ENCODE data around the gene SLC37A1.
A peak's percentile ranks its signal among the peaks of the same experiment; 100 is the strongest.
"Not testable (repeated sequence)": the region's sequence is repeated elsewhere in the genome, so short reads cannot be mapped to it uniquely, and the experiment has no call there.

Gene SLC37A1

DNA sequence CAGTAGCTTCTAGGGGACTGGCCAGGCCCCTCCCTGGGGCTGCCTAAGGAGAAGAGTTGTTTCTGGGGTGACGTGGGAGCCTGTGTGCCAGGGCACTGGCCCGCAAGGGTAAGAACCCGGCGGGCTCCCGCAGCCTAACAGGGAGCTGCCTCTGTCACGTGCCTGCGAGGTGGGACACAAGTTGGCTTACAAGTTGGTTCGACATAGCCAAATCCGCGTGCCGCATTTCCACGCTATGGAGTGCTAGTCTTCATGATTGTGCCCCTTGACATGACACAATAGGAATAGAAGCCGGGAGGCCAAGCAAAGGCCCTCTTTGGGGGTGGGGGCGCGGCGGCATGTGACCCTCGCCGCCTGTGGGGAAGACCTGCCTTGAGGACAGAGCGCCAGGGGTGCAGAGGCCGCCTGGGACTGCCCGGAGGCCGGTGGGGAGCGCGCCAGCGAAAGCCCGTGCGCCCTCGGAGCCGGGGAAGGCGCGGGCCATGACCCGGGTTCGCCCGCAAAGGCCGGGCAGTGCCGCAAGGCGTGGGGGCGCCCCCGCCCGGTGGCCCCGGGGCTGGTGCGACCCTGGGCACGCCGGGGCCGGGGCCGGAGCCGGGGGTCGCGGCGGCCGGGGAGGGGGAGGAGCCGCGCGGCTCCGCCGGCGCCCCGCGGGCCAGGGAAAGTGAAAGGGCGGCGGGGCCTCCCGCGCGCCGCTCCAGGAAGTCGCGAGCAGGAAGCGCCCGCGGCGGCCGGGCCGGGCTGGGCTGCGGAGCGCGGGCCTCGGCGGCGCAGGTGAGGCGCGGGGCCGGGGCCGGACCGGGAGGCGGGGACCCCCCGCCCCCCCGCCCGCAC is at the start of gene SLC37A1:
TSS of gene SLC37A1 (plus strand) at position 702 of the 834 bp plus-strand sequence. CDS start 4,603 bp downstream, outside the sequence.
- DNase-seq (ENCODE audit: low read depth, low spot score): no peak

DNA sequence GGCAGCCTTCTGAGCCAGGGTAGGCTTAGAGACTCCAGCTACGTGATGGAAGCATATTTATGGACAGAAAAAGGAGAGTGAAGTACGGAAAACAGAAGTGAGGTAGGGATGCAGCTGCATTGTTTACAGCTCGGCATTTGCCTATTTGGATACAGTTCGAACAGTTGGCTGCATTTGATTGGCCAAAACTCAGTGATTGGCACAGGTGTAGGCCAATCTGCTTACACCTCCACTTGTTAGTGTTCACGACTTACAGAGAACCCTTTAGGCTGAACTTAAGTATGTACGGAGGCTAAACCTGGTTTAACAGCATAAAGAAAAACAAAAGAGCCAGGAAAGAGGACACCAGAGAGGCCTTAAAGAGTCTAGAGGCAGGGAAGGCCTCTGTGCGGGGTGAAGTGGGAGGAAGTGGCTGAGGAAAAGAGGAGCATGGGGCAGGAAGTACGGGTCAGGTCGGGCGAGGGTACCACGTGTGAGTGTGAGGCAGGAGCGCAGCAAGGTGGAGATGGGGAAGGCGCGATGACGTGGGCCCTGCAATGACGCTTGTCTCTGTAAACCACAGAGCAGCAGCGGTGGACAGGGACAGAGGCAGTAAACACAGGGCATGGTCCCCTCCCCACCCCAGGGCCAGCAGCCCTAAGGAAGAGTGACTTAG is 49.7 kb upstream of the SLC37A1 start:
- DNase-seq (ENCODE audit: low read depth, low spot score): peak; percentile 20

DNA sequence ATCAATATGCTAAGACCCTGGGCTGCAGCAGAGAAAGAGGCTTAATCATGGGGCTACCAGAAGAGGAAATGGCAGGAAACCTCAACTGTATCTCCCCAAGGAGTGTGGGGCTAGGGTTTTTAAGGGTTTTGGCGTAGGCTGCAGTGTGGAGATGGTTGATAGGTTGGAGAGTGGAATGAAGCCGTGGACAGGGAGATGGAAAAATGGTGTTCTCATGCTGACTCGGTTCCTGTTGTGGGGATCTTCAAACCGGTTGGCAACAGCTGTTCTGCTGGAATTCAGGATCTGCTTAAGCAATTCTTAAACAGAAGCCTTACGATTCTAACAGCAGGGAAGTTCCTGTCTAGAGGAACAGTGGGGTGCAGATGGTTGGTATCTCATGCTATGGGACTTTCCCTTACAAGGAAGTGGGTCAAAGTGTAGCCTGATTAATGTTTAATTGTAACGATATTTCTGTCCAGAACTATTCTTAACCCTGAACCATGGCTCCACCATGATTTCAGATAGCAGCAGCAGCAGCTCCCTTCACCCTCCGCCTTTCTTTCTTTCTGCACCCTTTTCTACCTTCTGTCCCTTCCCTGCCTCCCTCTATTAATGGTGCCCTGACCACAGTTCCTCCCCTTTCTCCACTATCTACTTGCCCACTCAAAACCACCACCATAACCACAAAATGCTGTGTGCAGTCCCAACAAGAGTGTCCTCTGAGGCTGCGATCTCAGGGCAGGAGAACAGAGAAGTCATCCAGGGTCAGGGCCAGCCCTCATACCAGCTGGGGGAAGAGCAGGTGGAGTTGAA is 48.4 kb upstream of the SLC37A1 start:
- DNase-seq (ENCODE audit: low read depth, low spot score): no peak

DNA sequence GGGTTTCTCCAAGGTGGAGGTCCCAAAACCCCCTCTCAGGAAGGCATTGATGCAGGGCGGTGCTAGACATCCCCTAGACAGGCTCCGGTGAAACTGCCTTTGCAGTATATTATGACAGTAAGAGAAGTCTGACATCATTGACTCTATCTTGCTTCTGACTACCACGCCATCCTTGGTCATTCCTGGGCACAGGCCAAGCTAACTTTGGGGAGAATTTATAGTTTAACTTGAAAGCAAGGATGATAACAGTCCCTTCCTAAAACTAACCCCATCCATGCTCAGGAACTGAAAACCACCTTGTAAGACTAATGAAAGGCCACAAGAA is 47.9 kb upstream of the SLC37A1 start:
- DNase-seq (ENCODE audit: low read depth, low spot score): no peak

DNA sequence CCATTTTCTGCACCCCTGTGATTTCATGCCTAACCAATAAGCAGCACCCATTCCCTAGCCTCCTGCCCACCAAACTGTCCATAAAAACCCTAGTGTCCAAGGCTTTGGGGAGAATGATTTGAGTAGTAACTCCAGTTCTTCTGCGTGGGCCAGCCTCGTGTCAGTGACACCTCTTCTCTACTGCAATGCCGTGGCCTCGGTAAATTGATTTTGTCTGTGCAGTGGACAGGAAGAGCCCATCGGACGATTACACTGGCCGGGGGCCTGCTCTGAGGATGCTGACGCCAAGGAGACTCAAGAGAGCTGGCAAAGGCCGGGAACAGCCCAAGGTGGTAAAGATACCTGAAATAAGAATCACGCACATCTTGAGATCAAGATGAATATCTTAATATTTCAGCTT is 47.0 kb upstream of the SLC37A1 start:
- no peak for DNase-seq (ENCODE audit: low read depth, low spot score)

DNA sequence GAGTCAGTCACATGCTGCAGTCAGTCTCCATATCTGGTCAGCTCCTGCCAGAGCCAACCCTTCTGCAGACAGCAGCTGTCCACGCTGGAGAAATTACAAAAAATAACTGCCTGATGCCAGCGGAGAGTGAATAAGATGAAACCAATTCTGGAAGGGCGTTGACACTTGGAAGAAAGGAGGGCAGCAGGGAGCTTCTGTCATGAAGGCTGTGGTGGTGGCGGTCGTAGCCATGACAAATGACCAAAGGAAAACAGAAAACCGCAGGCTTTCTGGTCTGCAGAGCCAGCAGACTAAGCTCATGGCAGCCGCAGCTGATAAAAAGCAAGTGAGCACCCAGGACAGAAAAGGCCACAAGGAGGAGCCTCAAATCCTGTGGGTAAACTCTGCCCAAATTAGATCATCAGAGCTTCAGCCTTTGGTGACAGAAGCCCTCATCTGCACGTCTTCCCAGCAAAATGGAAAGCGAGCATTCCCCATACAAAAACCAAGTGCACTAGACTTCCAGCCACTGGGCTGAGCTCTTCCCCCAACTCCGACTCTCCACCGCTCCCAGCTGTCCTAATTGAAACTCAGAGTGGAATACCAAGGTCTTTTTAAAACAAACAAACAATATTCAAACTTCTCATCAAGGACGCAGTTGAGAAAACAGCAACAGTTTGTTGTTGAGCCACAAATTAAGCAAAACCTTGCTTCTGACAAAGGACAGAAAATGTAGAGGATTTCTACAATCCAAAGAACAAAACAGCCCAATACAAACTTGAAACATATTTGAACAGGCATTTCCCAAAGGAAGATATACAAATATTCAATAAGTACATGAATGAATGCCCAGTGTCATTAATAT is 46.3 kb upstream of the SLC37A1 start:
- no peak for DNase-seq (ENCODE audit: low read depth, low spot score)

DNA sequence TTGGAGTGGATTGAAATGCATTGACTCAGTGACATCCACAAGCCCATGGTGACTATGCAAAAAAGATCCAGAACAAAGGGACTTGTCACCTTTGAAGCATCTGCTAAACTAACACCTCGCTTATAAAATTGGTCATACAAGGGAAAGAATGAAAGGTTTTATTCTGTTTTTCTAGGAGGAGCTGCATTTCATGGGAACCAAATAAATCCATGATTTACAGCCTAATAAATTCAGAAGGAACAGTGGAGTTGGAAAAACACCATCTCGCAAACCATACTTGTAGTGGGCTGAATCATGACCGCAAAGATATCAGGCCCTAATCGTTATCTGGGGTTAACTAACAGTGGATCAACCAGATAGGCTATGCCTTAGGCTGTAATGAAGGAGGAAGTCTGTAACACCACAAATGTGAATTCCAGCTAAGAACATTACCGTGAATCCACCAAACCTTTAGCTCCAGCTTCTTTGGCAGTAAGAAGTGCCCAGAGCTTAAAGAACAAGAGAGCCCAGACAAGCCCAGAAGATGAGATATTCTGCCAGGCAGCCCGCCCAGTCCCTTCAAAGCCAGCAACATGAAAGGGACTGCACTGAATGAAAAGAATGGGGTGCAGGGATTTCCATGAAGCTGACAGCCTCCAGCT is 45.0 kb upstream of the SLC37A1 start:
- no peak for DNase-seq (ENCODE audit: low read depth, low spot score)

DNA sequence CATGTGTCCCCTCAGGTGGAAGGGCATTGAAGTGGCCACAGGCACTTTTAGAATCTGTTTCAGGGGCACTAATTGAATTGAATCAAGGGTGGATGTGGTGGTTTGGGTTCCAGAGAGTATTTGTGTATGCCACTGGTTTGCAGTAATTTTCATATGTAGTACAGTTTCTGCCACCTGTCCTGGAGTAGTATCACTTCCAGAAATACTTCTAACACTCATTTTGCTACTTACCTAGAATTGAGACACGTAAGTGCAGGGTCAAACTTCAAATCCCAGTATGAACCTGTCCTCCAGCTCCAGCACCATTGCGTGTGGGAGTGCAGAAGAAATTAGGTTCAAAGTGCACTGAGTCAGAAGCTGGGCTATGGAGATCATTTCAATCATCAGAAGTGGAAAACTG is 44.4 kb upstream of the SLC37A1 start:
- no peak for DNase-seq (ENCODE audit: low read depth, low spot score)

DNA sequence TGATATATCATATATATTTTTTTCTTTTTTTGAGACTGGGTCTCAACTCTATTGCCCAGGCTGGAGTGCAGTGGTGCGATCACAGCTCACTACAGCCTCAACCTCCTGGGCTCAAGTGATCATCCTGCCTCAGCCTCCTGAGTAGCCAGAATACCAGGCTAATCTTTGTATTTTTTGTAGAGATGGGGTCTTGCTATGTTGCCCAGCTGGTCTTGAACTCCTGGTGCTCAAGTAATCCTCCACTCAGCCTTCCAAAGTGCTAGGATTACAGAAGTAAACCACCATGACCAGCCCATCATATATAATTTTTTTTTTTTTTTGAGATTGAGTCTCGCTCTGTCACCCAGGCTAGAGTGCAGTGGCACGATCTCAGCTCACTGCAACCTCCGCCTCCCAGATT is 43.9 kb upstream of the SLC37A1 start:
- not testable (repeated sequence) for DNase-seq (ENCODE audit: low read depth, low spot score)

DNA sequence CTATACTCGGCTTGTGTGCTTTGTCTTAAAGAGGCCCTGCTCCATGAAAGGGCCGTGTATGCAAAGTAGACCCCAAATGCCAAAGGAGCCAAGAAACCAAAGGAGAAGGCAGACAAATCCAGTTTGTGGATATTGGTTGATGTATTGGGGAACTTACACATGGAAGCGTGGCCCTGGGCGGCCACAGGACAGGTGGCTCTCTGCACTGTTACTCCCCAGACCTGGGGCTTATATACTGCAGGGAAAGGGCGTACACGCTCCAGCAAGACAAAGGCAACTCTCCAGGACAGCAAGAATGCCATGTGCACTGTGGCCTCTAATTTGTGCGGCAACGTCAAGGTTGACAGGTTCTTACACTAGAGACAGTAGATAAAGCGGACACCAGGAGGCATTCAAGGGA is 42.4 kb upstream of the SLC37A1 start:
- no peak for DNase-seq (ENCODE audit: low read depth, low spot score)

DNA sequence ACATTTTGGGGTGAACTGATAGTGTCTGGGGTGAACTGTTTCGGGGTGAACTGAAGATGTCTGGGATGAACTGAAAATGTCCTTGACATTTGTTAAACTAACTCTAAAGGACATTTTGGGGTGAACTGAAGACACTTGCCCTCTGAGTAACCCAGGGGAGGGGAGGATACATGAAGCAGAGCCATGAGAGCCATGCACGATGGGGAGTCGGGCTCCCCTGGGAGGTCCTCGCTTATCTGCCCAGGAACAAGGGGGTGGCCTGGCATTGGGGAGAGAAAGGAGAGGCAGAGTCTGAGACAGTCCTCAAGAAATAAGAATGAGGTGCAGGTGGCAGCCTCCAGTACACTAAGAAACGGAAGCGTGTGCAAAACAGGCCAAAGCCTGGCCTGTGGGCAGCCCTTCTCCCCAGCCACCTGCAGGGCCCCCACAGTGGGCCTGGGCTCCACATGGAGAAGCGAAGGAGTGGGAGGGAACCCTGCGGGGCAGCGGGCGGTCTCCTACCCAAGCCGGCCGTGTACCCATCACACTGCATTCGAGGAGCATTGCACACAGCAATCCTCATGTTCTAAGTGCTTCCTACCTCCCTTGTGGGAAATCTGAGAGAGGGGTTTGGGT is 41.8 kb upstream of the SLC37A1 start:
- DNase-seq (ENCODE audit: low read depth, low spot score): no peak

DNA sequence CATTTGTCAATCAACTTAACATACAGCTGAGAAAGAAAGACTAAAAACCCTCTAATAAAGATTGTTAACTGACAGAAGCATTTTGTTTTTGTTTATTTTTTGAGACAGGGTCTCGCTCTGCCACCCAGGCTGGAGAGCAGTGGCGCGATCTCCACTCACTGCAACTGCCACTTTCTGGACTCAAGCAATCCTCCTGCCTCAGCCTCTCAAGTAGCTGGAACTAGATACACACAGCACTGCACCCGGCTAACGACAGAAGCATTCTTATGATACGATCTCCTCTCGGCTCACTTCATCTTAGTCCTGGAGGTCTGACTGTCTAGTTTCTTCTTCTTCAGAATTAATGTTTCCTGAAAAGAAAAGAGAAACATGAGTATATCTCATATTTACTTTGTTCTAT is 41.1 kb upstream of the SLC37A1 start:
- DNase-seq (ENCODE audit: low read depth, low spot score): no peak

DNA sequence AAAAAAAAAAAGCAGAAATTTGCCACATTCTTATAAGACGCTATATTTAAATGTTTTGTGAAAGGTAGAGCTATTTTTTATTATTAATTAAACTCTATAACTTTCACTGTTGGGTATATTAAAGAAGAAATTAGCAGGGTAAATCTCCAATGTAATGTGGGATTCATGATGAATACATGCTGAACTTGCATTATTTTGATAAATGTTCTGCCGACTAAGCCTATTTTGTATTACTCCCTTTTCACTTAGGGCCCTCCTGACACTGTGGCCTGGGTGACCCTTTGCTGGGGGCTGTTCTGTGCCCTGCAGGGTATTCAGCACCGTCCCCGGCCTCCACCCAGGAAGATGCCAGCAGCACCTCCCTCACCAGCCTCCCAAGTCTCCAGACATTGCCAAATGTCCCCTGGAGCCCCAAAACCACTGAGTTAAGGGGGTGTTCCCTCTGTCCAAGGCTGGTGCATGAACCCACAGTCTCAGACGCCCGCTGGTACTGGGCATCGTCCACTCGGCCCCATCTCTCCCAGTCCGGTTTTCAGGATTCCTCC is 40.1 kb upstream of the SLC37A1 start:
- DNase-seq (ENCODE audit: low read depth, low spot score): no peak

DNA sequence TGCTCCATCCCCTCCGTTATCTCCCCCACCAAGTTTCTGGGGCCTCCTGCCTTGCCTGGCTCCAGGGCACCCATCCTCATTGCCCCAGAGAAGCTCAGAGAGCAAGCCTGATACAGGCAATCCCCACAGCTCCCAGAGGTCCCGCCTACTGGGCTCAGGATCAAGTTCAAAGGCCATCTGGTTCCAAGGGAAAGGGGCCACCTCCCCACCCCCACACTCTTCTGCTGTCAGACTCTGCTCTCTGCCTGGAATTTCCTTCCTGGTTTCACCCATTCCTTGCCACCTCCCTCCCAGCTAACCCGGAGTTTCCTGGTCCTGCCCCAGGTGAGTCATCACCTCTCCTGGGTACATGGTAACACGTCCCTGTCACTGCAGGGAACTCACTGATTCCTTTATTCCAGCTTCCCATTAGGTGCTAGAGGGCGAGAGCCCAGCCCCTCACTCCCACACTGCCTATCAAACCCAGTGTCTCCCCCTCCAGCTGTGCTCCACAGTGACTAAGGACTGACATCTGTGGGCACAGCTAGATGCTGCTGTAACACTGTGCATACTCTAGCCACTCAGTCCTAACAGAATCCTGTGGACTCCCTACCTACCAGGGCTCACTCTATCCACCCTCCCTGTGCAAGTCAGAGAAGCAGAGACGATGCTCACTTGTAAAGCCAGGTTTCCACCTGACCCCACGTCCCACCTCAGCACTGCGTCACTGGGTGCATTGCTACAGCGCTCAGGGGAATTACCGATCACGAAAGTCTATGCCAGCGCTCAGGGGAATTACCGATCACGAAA is 39.4 kb upstream of the SLC37A1 start:
- no peak for DNase-seq (ENCODE audit: low read depth, low spot score)

DNA sequence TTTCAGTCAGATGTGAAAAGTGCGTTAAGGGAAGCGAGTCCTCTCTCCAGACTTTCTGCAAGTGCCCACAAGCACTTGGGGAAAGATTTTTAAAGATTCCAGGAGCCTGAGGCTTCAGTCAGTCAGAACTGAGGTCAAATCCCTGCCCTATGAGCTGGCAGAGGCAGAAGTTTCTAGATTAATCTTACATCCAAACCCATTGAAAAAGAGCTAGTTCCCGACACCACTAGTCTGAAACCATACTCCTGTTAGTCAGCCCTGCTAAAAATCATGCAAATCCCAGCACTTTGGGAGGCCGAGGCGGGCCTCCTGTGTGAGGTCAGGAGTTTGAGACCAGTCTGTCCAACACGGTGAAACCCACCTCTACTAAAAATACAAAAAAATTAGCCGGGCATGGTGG is 38.6 kb upstream of the SLC37A1 start:
- DNase-seq (ENCODE audit: low read depth, low spot score): no peak

DNA sequence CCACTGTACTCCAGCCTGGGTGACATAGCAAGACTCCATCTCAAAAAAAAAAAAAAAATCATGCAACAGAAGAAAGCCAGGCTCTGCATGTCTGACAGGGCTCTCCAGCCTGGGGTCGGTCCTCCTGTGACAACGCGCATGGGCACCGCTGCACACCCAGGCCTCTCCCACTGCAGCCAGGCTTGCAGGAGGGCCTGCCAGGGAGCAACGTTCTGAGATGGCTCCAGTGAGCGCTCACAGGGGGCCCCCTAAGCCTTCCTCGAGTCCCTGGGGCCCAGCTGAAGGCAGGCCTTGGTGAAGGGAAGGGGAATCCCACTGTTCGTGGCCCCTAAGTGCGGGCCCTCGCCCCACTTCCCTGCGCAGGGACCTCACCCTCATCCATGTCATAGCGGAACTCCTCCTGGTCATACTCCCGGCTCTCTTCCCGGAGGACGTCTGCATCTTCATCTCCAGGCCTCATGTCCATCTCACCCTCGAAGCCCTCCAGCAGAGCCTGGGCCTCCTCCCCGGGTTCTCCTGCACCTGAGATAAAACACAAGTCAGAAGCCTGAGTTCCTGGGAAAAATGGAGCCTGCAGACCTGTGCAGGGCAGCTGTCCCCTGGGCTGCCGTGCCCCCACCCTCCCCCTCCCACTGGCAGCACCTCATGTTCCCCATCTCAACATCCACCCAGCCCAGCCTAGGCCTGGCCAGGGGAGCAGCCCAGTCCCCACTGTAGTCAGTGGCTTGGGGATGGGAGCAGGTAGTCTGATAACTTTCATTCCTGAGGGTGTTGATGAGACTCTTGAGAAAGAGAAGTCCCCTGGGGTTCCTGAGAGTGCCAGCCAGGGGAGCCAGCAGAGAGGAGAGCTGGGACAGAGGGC is 37.9 kb upstream of the SLC37A1 start:
- DNase-seq (ENCODE audit: low read depth, low spot score): no peak

DNA sequence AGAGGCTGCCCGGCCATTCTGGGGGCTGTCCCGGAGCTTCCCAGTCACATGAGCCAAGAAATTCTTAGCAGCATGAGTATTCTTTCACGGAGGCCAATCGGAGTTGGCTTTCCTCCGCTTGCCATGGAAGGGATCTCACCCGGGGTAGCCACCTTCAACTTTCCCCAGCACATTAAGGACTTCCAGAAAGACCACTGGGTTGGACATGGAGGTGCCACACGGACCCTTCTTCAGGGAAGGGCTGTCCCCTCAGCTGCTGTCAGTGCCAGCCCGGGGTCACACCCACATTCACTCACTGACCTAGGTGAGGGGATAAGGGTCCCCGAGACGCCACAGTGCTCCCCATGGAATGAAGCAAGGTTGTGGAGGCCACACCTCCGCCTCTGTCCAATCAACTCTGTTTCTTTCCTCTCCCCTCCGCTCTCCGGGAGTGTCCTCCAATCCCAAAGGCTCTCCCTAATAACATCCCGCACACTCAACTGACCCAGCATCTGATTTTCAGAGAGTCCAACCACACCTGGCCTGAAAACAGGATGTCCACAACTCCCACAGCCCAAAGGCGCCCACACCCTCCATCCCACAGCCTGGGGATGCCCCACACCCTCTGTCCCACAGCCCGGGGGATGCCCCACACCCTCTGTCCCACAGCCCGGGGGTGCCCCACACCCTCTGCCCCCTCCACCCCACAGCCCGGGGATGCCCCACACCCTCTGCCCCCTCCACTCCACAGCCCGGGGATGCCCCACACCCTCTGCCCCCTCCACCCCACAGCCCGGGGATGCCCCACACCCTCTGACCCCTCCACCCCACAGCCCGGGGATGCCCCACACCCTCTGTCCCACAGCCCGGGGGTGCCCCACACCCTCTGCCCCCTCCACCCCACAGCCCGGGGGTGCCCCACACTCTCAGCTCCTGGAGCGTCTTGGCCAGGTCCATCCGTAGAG is 37.0 kb upstream of the SLC37A1 start:
- DNase-seq (ENCODE audit: low read depth, low spot score): no peak

DNA sequence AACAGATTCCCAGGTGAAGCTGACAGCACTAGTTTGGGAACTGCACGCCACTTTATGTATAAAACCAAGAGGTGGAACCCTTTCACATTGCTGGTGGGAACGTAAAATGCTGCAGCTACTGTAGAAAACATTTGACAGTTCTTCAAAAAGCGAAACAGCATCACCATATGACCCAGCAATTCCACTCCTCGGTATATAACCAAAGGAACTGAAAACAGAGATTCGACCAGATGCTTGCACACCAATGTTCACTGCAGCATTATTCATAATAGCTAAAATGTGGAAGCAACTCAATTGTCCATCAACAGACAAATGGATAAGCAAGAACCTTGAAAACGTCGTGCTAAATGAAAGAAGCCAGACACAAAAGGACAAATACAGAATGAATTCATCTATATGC is 35.1 kb upstream of the SLC37A1 start:
- DNase-seq (ENCODE audit: low read depth, low spot score): no peak
